Hepatic stellate cell (primary cell): ENCODE data around the gene LTF.
"Not testable (repeated sequence)": the region's sequence is repeated elsewhere in the genome, so short reads cannot be mapped to it uniquely, and the experiment has no call there.

ENCODE experiments used
- DNase-seq: peaks from one replicate; pipeline ENCODE4 v3.0.0; 2011; ENCODE audit warnings: low spot score

The LTF gene

GRCh38 chr3:46440531-46441294 is 24.0 kb downstream of the LTF start:
- no peak for DNase-seq

GRCh38 chr3:46438831-46439230 is 25.9 kb downstream of the LTF start:
- DNase-seq, result no peak

- no peak for DNase-seq
Measured at GRCh38 chr3:46435081-46435726, 29.5 kb downstream of the LTF start.

GRCh38 chr3:46433841-46434240 is 30.9 kb downstream of the LTF start:
- DNase-seq, result no peak

- DNase-seq, result not testable (repeated sequence)
Measured at GRCh38 chr3:46433118-46433517, 31.6 kb downstream of the LTF start.

GRCh38 chr3:46431905-46432304 is 32.8 kb downstream of the LTF start:
- DNase-seq, result not testable (repeated sequence)

GRCh38 chr3:46430879-46431278 is 33.8 kb downstream of the LTF start:
- not testable (repeated sequence) for DNase-seq

- DNase-seq, result no peak
Measured at GRCh38 chr3:46429671-46430070, 35.0 kb downstream of the LTF start.

GRCh38 chr3:46429250-46429649 is 35.5 kb downstream of the LTF start:
- DNase-seq, result no peak

- no peak for DNase-seq
Measured at GRCh38 chr3:46427916-46428833, 36.5 kb downstream of the LTF start.

- not testable (repeated sequence) for DNase-seq
Measured at GRCh38 chr3:46427404-46427803, 37.3 kb downstream of the LTF start.

GRCh38 chr3:46426476-46426875 is 38.2 kb downstream of the LTF start:
- not testable (repeated sequence) for DNase-seq

- no peak for DNase-seq
Measured at GRCh38 chr3:46423588-46423987, 41.1 kb downstream of the LTF start.

GRCh38 chr3:46422617-46423016 is 42.1 kb downstream of the LTF start:
- no peak for DNase-seq

- DNase-seq, result no peak
Measured at GRCh38 chr3:46420931-46421330, 43.8 kb downstream of the LTF start.

GRCh38 chr3:46419816-46420215 is 44.9 kb downstream of the LTF start:
- no peak for DNase-seq

GRCh38 chr3:46417841-46418611 is 46.7 kb downstream of the LTF start:
- DNase-seq, result no peak

GRCh38 chr3:46416811-46417510 is 47.7 kb downstream of the LTF start:
- DNase-seq, result no peak

- no peak for DNase-seq
Measured at GRCh38 chr3:46416125-46416810, 48.4 kb downstream of the LTF start.

- DNase-seq, result no peak
Measured at GRCh38 chr3:46414739-46415138, 50.0 kb downstream of the LTF start.

- no peak for DNase-seq
Measured at GRCh38 chr3:46413951-46414350, 50.8 kb downstream of the LTF start.
